CD4-positive, CD25-positive, alpha-beta regulatory T cell (primary cell): Measurements from ENCODE around the gene PDLIM3. TPM values are rescaled to one million over a fixed set of nuclear protein-coding genes. Genes with fewer than 3 reads are reported as not detected.
"Not testable (repeated sequence)": the region's sequence is repeated elsewhere in the genome, so short reads cannot be mapped to it uniquely, and the experiment has no call there.

Experiments
- ATAC-seq, 2 donors: fragments of 150-1000 bp; cut with Tn5 transposase; one replicate each; pipeline ENCODE4 v1.10.0; 2021; ENCODE audit warnings: low read depth in 2 of 2, moderate number of reproducible peaks in 2 of 2, moderate library complexity in 1 of 2
- DNase-seq, 3 donors: peaks; one replicate each; pipeline versions ENCODE4 v3.0.0 to v3.0.0-alpha.2; 2012 to 2022; ENCODE audit warnings: mixed read lengths in 1 of 3
- H3K27ac ChIP-seq: one replicate; pipeline ENCODE4 v1.7.0; 2013; ENCODE audit warnings: mild to moderate bottlenecking, low read length; ENCODE audit not compliant: insufficient read depth, poor library complexity, severe bottlenecking
- H3K27me3 ChIP-seq: one replicate; pipeline ENCODE4 v1.7.0; 2013; ENCODE audit warnings: low read length; ENCODE audit not compliant: control insufficient read depth, insufficient read depth
- H3K36me3 ChIP-seq: one replicate; pipeline ENCODE4 v1.7.0; 2013; ENCODE audit warnings: mild to moderate bottlenecking, low read length, moderate library complexity; ENCODE audit not compliant: control insufficient read depth, insufficient read depth
- H3K4me1 ChIP-seq: 2 replicates; pipeline ENCODE4 v1.7.0; 2013; ENCODE audit warnings: mild to moderate bottlenecking, low read length; ENCODE audit not compliant: insufficient read depth, control insufficient read depth, poor library complexity, severe bottlenecking
- H3K4me3 ChIP-seq: one replicate; pipeline ENCODE4 v1.7.0; 2013; ENCODE audit warnings: low read depth, mild to moderate bottlenecking, low read length, moderate library complexity
- H3K9me3 ChIP-seq, 2 experiments: 1 replicate in 1 of 2; 2 replicates in 1 of 2; pipeline ENCODE4 v1.7.0; 2013; ENCODE audit warnings: low read length in 2 of 2, mild to moderate bottlenecking in 1 of 2, moderate library complexity in 1 of 2; ENCODE audit not compliant: control insufficient read depth in 2 of 2
- H3K27ac Mint-ChIP-seq, 3 donors: one replicate each; pipeline ENCODE4 v1.8.0; 2020 to 2022; ENCODE audit warnings: mild to moderate bottlenecking in 3 of 3, mixed read lengths in 3 of 3, moderate library complexity in 2 of 3
- H3K27me3 Mint-ChIP-seq: one replicate; pipeline ENCODE4 v1.8.0; 2022; ENCODE audit warnings: mild to moderate bottlenecking, mixed read lengths
- H3K36me3 Mint-ChIP-seq: one replicate; pipeline ENCODE4 v1.8.0; 2020; ENCODE audit warnings: mixed read lengths
- H3K4me1 Mint-ChIP-seq, 4 donors: one replicate each; pipeline ENCODE4 v1.8.0; 2020 to 2022; ENCODE audit warnings: mixed read lengths in 4 of 4, mild to moderate bottlenecking in 1 of 4
- H3K4me3 Mint-ChIP-seq, 4 donors: one replicate each; pipeline ENCODE4 v1.8.0; 2020 to 2022; ENCODE audit warnings: mild to moderate bottlenecking in 4 of 4, mixed read lengths in 4 of 4, moderate library complexity in 3 of 4
- H3K9me3 Mint-ChIP-seq, 7 donors: one replicate each; pipeline ENCODE4 v1.8.0; 2020 to 2022; ENCODE audit warnings: mixed read lengths in 7 of 7, mild to moderate bottlenecking in 3 of 7, moderate library complexity in 2 of 7
- polyA plus RNA-seq, 4 donors: library from polyadenylated mRNA; unstranded; fragments of 300-500 nt; fragmentation: Illumina TruSeq; gene quantifications; one replicate each; pipeline ENCODE4 v1.2.3, GENCODE V29; 2021
- total RNA-seq: library from RNA; stranded (reverse); gene quantifications from one replicate; pipeline ENCODE4 v1.2.3, GENCODE V29; 2022

The PDLIM3 gene
- total and polyA plus RNA-seq, 5 donors from 2014 or later = not detected

- no peak overlapping the region for H3K4me3 Mint-ChIP-seq
- DNase-seq = no peak
- peaks cover 0 to 5% (median 3%) of the 10 kb centered on the region in 7 donors for H3K9me3 Mint-ChIP-seq
- Histone ChIP-seq H3K9me3 (peaks cover 0 to 4% of the 10 kb centered on the region in 2 experiments), H3K4me1 (no peaks in the 10 kb centered on the region), H3K4me3 (no peak overlapping the region), H3K27ac (no peak overlapping the region), H3K27me3 (no peaks in the 10 kb centered on the region), H3K36me3 (no peaks in the 10 kb centered on the region)
- H3K36me3 Mint-ChIP-seq = no peaks in the 10 kb centered on the region
- H3K4me1 Mint-ChIP-seq = no peaks in the 10 kb centered on the region
- no peak for ATAC-seq
- no peak overlapping the region for H3K27ac Mint-ChIP-seq
- H3K27me3 Mint-ChIP-seq = peaks cover 17% of the 10 kb centered on the region
These were observed 27.2 kb upstream of the PDLIM3 start for GRCh38 chr4:185562531-185562930.

GRCh38 chr4:185560316-185560715 is 25.0 kb upstream of the PDLIM3 start:
- no peaks in the 10 kb centered on the region for H3K4me1 Mint-ChIP-seq
- H3K27me3 ChIP-seq = no peaks in the 10 kb centered on the region
- H3K27ac ChIP-seq = no peak overlapping the region
- H3K9me3 ChIP-seq = peaks cover 0 to 4% of the 10 kb centered on the region in 2 experiments
- H3K36me3 ChIP-seq = no peaks in the 10 kb centered on the region
- H3K36me3 Mint-ChIP-seq = no peaks in the 10 kb centered on the region
- peaks cover 0 to 7% (median 4%) of the 10 kb centered on the region in 7 donors for H3K9me3 Mint-ChIP-seq
- H3K4me1 ChIP-seq = no peaks in the 10 kb centered on the region
- no peak overlapping the region for H3K27ac Mint-ChIP-seq
- no peak overlapping the region for H3K4me3 Mint-ChIP-seq
- no peak for DNase-seq
- H3K27me3 Mint-ChIP-seq = peaks cover 23% of the 10 kb centered on the region
- no peak for ATAC-seq
- H3K4me3 ChIP-seq = no peak overlapping the region

GRCh38 chr4:185559915-185560281 is 24.6 kb upstream of the PDLIM3 start:
- peaks cover 27% of the 10 kb centered on the region for H3K27me3 Mint-ChIP-seq
- Histone ChIP-seq H3K36me3 (no peaks in the 10 kb centered on the region), H3K27me3 (no peaks in the 10 kb centered on the region), H3K27ac (no peak overlapping the region), H3K9me3 (peaks cover 0 to 2% of the 10 kb centered on the region in 2 experiments), H3K4me1 (no peaks in the 10 kb centered on the region), H3K4me3 (no peak overlapping the region)
- peaks cover 0 to 7% (median 4%) of the 10 kb centered on the region in 7 donors for H3K9me3 Mint-ChIP-seq
- H3K4me3 Mint-ChIP-seq = no peak overlapping the region
- no peaks in the 10 kb centered on the region for H3K4me1 Mint-ChIP-seq
- no peaks in the 10 kb centered on the region for H3K36me3 Mint-ChIP-seq
- H3K27ac Mint-ChIP-seq = no peak overlapping the region
- DNase-seq = no peak
- no peak for ATAC-seq

GRCh38 chr4:185559251-185559914 is 24.1 kb upstream of the PDLIM3 start:
- H3K9me3 ChIP-seq, DNase-seq, ATAC-seq, H3K4me3 Mint-ChIP-seq, H3K27ac Mint-ChIP-seq, H3K4me1 Mint-ChIP-seq, H3K27ac ChIP-seq, H3K36me3 Mint-ChIP-seq, H3K4me3 ChIP-seq, H3K27me3 ChIP-seq, H3K36me3 ChIP-seq, H3K4me1 ChIP-seq, H3K9me3 Mint-ChIP-seq: not testable (repeated sequence)
- H3K27me3 Mint-ChIP-seq = peaks cover 31% of the 10 kb centered on the region

- H3K27me3 Mint-ChIP-seq = peaks cover 27% of the 10 kb centered on the region
- H3K9me3 ChIP-seq = no peaks in the 10 kb centered on the region
These were observed 19.2 kb upstream of the PDLIM3 start for GRCh38 chr4:185554365-185555126.

GRCh38 chr4:185552254-185552653 is 16.9 kb upstream of the PDLIM3 start:
- Mint-ChIP-seq H3K27ac (no peak overlapping the region), H3K36me3 (no peaks in the 10 kb centered on the region), H3K4me1 (no peaks in the 10 kb centered on the region), H3K27me3 (peaks cover 20% of the 10 kb centered on the region), H3K4me3 (no peak overlapping the region), H3K9me3 (peaks cover 0 to 4% (median 0%) of the 10 kb centered on the region in 7 donors)
- ATAC-seq (no peak), DNase-seq (no peak)
- no peaks in the 10 kb centered on the region for H3K36me3 ChIP-seq
- no peaks in the 10 kb centered on the region for H3K27me3 ChIP-seq
- H3K9me3 ChIP-seq = no peaks in the 10 kb centered on the region
- H3K27ac ChIP-seq = no peak overlapping the region
- no peak overlapping the region for H3K4me3 ChIP-seq
- no peaks in the 10 kb centered on the region for H3K4me1 ChIP-seq

More at GRCh38 chr4:185554365-185555126, 19.2 kb upstream of the PDLIM3 start:
- ATAC-seq (no peak), DNase-seq (no peak)
- H3K4me1 Mint-ChIP-seq = no peaks in the 10 kb centered on the region
- Histone ChIP-seq H3K27ac (no peak overlapping the region), H3K4me1 (no peaks in the 10 kb centered on the region), H3K4me3 (no peak overlapping the region), H3K27me3 (no peaks in the 10 kb centered on the region), H3K36me3 (no peaks in the 10 kb centered on the region)
- H3K9me3 Mint-ChIP-seq = peaks cover 0 to 6% (median 2%) of the 10 kb centered on the region in 7 donors
- no peak overlapping the region for H3K27ac Mint-ChIP-seq
- no peaks in the 10 kb centered on the region for H3K36me3 Mint-ChIP-seq
- no peak overlapping the region for H3K4me3 Mint-ChIP-seq

- Histone ChIP-seq H3K9me3 (no peaks in the 10 kb centered on the region), H3K36me3 (no peaks in the 10 kb centered on the region), H3K27ac (no peak overlapping the region), H3K4me3 (no peak overlapping the region), H3K4me1 (no peaks in the 10 kb centered on the region), H3K27me3 (no peaks in the 10 kb centered on the region)
- ATAC-seq = no peak
- H3K4me3 Mint-ChIP-seq = no peak overlapping the region
- DNase-seq = no peak
- peaks cover 20% of the 10 kb centered on the region for H3K27me3 Mint-ChIP-seq
- H3K36me3 Mint-ChIP-seq = no peaks in the 10 kb centered on the region
- H3K4me1 Mint-ChIP-seq = no peaks in the 10 kb centered on the region
- H3K27ac Mint-ChIP-seq = no peak overlapping the region
- no peaks in the 10 kb centered on the region for H3K9me3 Mint-ChIP-seq
These were observed 15.6 kb upstream of the PDLIM3 start for GRCh38 chr4:185550933-185551332.
